Measurements from ENCODE around the gene RABEP1. TPM values are rescaled to one million over a fixed set of nuclear protein-coding genes. Genes with fewer than 3 reads are reported as not detected.
"Not testable (repeated sequence)": the region's sequence is repeated elsewhere in the genome, so short reads cannot be mapped to it uniquely, and the experiment has no call there.

RABEP1 gene
- total RNA-seq, 1 donor from 2014 or later: 9.3 TPM

DNA sequence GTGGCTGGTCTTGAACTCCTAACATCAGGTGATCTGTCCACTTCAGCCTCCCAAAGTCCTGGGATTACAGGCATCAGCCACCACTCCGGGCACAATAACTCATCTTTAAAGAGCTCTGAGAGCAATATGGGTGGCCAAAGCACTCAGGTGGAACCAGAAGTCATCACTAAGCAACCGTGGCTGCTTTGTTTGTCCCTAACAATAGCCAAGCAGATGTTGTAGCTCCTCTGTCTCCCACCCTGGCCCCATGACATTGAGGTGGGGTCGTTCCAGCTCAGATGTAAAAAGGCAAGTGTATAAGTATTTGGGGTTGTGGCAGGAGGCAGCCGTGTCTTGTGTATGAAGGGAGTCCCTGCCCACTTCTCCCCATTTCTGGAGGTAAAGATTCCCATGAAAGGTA, 43.8 kb upstream of the RABEP1 start:
- TF ChIP-seq, protein P1, sequence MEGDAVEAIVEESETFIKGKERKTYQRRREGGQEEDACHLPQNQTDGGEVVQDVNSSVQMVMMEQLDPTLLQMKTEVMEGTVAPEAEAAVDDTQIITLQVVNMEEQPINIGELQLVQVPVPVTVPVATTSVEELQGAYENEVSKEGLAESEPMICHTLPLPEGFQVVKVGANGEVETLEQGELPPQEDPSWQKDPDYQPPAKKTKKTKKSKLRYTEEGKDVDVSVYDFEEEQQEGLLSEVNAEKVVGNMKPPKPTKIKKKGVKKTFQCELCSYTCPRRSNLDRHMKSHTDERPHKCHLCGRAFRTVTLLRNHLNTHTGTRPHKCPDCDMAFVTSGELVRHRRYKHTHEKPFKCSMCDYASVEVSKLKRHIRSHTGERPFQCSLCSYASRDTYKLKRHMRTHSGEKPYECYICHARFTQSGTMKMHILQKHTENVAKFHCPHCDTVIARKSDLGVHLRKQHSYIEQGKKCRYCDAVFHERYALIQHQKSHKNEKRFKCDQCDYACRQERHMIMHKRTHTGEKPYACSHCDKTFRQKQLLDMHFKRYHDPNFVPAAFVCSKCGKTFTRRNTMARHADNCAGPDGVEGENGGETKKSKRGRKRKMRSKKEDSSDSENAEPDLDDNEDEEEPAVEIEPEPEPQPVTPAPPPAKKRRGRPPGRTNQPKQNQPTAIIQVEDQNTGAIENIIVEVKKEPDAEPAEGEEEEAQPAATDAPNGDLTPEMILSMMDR (IDR thresholded peaks at IDR 0.05): no peak
- Histone ChIP-seq H3K9me3 (no peaks in the 10 kb centered on the region), H3K4me3 (no peak overlapping the region), H3K27ac (no peak overlapping the region), H3K36me3 (no peaks in the 10 kb centered on the region), H3K27me3 (no peaks in the 10 kb centered on the region), H3K4me1 (no peaks in the 10 kb centered on the region)
- intact Hi-C loops (cut with DNase I): no loop called here
- no peak for DNase-seq (ENCODE audit: low spot score in 2 of 2)

DNA sequence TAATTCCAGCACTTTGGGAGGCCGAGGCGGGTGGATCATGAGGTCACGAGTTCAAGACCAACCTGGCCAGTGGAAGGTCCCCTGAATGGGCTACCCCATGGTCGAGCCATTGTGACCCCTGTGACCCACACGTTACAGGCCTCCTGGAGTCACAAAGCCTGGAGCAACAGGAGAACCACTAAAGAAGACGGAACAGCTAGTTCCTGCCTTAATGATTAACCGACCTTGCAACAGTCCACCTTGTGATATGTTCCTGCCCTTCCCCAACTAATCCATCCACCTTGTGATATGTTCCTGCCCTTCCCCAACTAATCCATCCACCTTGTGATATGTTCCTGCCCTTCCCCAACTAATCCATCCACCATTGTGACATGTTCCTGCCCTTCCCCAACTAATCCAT, 42.3 kb upstream of the RABEP1 start:
- H3K9me3 ChIP-seq; H3K36me3 ChIP-seq; H3K27me3 ChIP-seq; H3K4me1 ChIP-seq; intact Hi-C loops (cut with DNase I); DNase-seq (ENCODE audit: low spot score in 2 of 2); H3K4me3 ChIP-seq; H3K27ac ChIP-seq: not testable (repeated sequence)

DNA sequence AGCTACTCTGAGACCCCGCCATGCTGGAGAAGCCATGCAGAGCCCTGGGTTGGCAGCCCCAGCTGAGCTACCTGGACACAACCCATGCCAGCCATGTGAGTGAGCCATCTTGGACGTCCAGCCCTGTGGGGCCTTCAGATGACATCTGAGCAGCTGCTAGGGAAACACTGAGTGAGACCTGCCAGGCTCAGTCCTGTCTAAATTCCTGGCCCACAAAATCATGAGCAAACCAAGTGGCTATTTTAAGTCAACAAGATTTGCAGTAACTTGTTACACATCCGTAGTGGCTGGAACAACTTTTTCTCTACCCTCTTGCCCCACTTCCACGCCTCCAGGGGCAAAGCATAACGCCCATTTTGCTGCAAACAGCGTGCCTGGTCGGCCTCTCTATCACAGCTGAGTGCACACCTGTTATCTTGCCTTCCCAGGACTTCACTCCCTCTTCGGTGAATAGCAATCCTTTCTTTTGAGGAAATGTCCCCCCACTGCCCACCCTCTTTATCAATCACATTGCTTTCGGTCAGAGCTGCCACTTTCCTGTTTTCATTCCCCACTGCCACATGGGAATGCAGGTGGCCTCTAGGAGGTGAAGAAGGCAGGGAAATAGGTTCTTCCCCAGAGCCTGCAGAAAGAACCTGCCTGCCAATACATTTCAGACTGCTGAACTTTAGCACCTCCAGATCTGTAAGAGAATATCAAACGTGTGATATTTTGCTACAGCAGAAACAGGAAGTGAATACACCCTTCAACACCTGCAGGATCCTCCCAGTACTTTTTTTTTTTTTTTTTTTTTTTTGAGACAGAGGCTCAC, 40.0 kb upstream of the RABEP1 start:
- Histone ChIP-seq H3K27me3 (no peaks in the 10 kb centered on the region), H3K4me3 (no peak overlapping the region), H3K4me1 (no peaks in the 10 kb centered on the region), H3K36me3 (no peaks in the 10 kb centered on the region), H3K27ac (no peak overlapping the region), H3K9me3 (no peaks in the 10 kb centered on the region)
- intact Hi-C loops (cut with DNase I): no loop called here
- DNase-seq (ENCODE audit: low spot score in 2 of 2): no peak
- TF ChIP-seq, protein P1 (IDR thresholded peaks at IDR 0.05): no peak

DNA sequence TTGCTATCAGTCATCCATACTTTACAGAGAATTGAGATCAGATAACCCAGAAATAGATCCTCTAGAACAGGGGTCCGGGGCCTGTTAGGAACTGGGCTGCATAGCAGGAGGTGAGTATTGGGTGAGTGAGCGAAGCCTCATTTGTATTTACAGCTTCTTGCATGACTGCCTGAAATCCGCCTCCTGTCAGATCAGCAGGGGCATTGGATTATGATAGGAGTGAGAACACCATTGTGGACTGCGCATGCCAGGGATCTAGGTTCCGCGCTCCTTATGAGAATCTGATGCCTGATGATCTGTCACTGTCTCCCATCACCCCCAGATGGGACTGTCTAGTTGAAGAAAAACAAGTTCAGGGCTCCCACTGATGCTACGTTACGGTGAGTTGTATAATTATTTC, 34.5 kb upstream of the RABEP1 start:
- Histone ChIP-seq H3K4me3 (no peak overlapping the region), H3K36me3 (no peaks in the 10 kb centered on the region), H3K4me1 (no peaks in the 10 kb centered on the region), H3K27me3 (no peaks in the 10 kb centered on the region), H3K27ac (no peak overlapping the region), H3K9me3 (no peaks in the 10 kb centered on the region)
- intact Hi-C loops (cut with DNase I): loop anchor here (5.0 kb wide), 1 partner anchor 190 kb away; the partner anchor contains the start of gene C1QBP
- TF ChIP-seq, protein P1 (IDR thresholded peaks at IDR 0.05): no peak
- DNase-seq (ENCODE audit: low spot score in 2 of 2): peak in 1 of 2 donors; percentile 39

DNA sequence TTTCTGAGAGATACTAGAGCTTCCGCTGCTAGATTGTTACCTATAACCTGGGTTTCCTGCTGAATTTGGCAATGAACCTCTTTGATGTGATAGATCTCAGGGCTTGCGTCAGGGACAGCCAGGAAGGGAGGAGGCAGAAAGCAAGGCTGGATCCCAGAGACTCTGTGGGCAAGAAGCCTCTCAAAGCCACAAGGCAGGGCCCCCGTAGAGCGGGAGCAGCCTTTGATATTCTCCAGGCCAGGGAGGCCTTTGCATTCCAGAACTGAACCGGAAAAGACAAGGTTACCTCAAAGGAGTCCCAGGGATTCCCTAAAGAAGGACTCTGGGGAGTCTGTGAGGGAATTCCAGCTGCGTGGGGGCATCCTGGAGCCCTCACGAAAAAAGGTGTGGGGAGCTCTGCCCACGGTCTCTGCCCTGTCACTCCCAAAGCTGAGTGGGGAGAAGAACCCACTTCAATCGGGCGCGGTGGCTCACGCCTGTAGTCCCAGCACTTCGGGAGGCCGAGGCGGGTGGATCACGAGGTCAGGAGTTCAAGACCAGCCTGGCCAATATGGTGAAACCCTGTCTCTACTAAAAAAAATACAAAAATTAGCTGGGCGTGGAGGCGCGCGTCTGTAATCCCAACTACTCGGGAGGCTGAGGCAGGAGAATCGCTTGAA, 33.1 kb upstream of the RABEP1 start:
- H3K9me3 ChIP-seq: no peaks in the 10 kb centered on the region
- no peak overlapping the region for H3K4me3 ChIP-seq
- no peaks in the 10 kb centered on the region for H3K36me3 ChIP-seq
- H3K4me1 ChIP-seq: no peaks in the 10 kb centered on the region
- H3K27me3 ChIP-seq: no peaks in the 10 kb centered on the region
- TF ChIP-seq, protein P1 (IDR thresholded peaks at IDR 0.05): no peak
- intact Hi-C loops (cut with DNase I): loop anchor here (5.0 kb wide), 1 partner anchor 188 kb away; the partner anchor contains the start of gene C1QBP
- peak in 1 of 2 donors; percentile 53 for DNase-seq (ENCODE audit: low spot score in 2 of 2)
- H3K27ac ChIP-seq: no peak overlapping the region

DNA sequence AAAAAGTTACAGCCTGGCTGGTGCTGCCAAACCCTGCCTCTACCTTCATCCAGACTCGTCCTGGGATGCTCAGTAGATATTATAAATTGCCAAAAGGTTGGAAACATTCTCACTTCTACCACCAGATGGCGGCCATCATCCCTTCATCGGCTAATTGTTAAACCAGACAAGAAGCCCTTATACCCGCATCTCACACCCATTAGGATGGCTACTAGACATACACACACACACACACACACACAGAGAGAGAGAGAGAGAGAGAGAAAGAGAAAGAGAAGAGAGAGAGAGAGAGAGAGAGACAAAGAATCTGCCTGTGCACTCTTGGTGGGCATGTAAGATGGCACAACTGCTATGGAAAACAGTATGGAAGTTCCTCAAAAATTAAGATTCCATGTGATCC, 32.5 kb upstream of the RABEP1 start:
- no peaks in the 10 kb centered on the region for H3K27me3 ChIP-seq
- intact Hi-C loops (cut with DNase I): loop anchor here (5.0 to 10.0 kb wide), 2 partner anchors 65 to 188 kb away; partner anchors contain the start of gene C1QBP
- TF ChIP-seq, protein P1 (IDR thresholded peaks at IDR 0.05): peak; percentile 52 to 65 (median 56)
- no peak overlapping the region for H3K27ac ChIP-seq
- peak in 1 of 2 donors; percentile 78 for DNase-seq (ENCODE audit: low spot score in 2 of 2)
- no peak overlapping the region for H3K4me3 ChIP-seq
- no peaks in the 10 kb centered on the region for H3K9me3 ChIP-seq
- H3K36me3 ChIP-seq: no peaks in the 10 kb centered on the region
- no peaks in the 10 kb centered on the region for H3K4me1 ChIP-seq
